HCEC 1CT (cell line): ENCODE data around the gene BUB3.
A peak's percentile ranks its signal among the peaks of the same experiment; 100 is the strongest.
"Not testable (repeated sequence)": the region's sequence is repeated elsewhere in the genome, so short reads cannot be mapped to it uniquely, and the experiment has no call there.

Experiments used
- DNase-seq: peaks from one replicate; pipeline ENCODE4 v3.0.0-alpha.2; 2017

BUB3 gene

DNA sequence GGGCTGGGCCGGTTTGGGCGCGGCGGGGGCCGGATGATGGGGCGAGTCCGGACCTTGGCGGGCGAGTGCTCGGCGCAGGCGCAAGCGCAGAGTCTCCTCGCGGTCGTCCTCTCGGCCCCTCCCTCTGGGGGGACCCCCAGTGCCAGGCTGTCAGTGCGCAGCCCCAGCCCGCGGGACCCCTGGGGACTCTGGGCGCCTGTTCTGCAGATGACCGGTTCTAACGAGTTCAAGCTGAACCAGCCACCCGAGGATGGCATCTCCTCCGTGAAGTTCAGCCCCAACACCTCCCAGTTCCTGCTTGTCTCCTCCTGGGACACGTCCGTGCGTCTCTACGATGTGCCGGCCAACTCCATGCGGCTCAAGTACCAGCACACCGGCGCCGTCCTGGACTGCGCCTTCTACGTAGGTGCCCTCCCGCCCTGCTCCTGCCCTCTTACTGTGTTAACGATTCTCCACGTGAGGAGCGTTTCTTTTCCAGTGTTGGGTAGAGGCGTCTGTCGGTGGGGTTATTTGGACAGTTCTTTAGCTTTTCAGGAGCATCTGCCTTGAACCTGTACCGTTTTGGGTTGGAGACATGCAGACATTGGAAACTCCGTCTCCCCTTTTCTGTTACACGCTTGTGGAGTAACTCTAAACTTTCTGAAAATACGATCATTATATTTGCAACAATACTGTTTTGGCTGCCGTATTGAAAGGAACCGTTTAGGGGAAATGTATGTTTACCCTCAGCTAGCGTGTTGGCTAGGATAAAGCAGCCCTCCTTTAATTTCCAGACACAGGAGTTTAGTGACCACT, 706 bp downstream of the BUB3 start:
- peak; percentile 52 for DNase-seq

DNA sequence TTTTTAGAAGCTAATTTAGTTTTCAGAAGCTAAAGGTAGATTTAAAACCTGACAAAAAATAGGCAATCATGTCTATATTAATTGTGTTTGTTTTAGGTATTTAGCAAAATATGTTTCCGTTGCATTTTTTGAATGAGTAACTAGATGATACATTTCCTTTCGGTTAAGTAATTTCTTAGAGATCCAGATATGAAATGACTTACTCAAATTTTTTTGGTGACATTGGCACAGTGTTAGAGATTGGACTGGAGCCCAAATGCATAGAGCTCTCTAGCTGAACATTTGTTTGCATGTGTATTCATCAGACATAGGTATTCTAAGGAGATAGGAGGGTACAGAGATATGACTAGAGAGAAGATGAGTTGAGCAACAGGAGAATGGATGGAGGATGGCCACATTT, 1.9 kb downstream of the BUB3 start:
- peak; percentile 67 for DNase-seq

DNA sequence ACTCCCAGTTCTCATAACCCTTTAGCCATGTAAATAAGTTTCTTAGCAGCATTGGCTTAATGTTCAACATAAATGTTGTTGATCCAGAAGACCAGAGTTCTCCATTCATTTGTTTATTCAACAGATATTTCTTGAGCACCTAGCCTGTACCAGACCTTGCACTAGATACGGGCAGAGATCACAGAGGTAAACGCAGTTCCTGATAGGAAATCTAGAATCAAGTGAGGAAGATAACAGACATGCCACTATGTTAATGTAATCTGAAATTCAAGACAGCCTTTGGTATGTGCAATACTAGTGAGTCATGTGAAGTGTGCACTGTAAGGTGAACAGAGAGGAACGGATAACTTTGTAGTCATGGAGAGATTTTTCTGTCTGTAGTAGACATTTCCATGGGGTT, 3.0 kb downstream of the BUB3 start:
- peak; percentile 73 for DNase-seq

DNA sequence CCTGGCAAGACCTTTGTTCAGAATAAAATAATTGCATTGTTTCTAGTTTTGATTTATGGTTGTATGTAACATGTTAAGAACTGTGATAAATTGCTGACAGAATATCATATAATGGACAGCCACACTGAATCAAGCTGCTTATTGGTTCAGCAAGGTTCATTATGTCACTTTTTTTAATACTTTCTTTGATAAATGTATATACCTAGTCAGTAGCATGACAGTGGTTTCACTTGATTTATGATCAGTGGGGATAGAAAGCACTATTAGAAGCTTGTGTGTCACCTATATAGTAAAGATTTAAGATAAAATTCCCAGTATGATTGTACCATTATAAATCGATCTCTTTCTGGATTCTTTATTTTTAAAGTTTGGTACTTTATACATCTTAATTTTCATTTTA, 4.5 kb downstream of the BUB3 start:
- DNase-seq, result no peak

DNA sequence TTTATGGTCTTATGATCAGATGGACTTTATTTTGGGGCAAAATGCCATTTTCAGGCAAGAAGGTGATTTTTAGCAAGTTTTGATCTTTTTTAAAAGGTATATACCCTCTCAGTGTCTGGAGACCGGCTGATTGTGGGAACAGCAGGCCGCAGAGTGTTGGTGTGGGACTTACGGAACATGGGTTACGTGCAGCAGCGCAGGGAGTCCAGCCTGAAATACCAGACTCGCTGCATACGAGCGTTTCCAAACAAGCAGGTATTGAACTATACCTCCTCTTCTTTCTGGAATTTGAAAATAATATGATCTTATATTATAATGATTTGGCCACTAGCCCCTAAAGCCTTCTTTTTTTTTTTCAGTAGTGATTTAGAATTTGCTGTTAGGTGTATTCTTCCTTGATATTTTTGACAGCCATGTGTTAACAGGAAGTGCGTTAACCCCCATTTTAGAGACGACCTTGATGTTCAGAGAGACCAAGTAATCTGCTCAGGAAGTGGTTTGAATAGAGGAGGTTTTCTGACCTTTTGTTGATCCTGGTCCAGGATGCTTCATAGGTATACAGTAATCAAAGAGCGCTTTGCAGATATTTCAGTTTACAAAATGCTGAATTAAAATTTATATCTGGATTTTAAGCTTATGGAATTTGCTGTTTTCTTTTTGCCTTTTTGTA, 6.2 kb downstream of the BUB3 start:
- DNase-seq, result no peak

DNA sequence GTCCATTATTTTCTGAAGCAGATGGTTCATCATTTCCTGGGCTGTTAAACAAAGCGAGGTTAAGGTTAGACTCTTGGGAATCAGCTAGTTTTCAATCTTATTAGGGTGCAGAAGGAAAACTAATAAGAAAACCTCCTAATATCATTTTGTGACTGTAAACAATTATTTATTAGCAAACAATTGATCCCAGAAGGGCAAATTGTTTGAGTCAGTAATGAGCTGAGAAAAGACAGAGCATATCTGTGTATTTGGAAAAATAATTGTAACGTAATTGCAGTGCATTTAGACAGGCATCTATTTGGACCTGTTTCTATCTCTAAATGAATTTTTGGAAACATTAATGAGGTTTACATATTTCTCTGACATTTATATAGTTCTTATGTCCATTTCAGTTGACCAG, 10.1 kb downstream of the BUB3 start:
- DNase-seq, result no peak

DNA sequence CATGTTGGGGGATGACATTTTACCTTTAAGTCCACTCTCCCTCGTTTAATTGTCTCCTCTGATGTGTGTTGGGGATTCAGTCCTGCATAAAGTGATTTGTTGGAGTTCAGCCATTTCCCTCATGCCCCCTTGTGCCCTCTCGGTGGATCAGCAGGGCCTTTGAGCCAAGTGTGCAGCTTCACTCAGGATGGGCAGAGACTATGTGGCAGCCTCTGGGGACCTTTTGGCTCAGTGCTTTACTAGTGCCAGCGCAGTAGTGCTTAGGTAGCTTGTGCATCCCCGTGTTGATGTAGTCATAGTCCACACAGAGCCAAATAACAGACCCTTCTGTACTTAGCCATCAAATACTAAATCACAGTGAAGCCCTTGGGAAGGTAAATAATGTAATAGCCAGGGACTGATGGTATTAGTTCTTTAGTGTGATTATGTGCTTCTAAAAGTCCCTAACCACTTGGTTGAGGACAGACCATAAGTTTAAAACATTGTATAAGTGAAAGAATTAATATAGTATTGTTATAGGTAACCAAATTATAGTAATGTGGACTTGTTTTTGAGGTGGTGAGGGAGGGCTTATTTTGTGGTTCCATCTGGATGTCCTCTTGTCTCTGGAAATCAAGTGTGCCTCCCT, 11.4 kb downstream of the BUB3 start:
- no peak for DNase-seq

DNA sequence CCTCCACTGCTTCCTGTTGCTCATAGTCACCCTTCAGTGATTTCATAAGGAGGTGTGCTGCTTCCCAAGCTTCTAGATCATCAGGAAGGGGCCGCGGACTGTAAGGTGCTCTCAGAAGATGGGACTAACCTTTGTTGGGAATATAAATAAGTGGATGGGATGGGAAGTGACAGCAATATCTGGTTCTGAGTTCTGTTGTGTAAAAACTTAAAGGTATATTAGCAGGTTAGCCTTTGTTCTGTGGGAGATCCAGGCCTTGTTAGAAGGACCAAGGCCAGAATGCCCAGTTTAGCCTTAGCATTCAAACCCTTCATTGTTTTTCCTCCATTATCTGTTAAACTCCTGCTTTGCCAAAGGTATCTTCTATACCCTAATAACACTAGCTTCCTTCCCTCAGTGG, 12.4 kb downstream of the BUB3 start:
- no peak for DNase-seq

DNA sequence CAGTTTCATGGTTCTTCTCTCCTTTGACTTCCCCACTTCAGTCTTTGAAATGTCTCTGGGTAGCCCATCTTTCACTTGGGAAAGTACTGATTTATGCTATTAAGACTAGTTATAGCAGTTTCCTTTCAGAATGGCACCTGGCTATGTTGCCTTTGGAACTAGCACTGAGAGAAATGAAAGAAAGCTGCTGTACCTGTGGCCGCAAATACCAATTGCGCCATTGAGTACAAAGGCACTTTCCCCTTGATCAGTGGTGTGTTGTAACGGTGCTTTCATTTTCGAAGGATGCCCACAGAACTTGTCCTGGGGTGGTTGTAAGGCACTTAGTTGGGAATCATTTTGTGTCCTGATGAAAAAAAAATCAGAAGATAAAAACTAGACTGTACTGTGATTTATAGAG, 16.8 kb downstream of the BUB3 start:
- DNase-seq, result no peak

DNA sequence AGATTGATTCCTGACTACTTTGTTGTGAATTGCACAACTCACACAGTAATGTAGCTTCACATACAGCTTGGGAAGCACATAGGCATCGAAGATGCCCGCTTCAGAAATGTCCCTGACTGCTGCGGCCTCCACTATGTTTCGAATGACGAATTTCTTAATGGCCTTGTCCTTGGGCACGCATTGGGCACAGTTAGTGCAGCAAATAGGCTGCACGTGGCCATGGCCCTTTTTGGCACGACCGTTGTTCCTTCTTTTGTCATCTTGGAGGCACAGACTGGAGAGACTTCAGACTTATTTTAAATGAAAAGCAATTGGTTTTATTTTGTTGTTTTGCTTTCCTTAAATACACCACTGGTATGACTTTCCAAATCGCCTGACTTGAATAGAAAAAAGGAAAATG, 17.4 kb downstream of the BUB3 start:
- DNase-seq, result not testable (repeated sequence)

DNA sequence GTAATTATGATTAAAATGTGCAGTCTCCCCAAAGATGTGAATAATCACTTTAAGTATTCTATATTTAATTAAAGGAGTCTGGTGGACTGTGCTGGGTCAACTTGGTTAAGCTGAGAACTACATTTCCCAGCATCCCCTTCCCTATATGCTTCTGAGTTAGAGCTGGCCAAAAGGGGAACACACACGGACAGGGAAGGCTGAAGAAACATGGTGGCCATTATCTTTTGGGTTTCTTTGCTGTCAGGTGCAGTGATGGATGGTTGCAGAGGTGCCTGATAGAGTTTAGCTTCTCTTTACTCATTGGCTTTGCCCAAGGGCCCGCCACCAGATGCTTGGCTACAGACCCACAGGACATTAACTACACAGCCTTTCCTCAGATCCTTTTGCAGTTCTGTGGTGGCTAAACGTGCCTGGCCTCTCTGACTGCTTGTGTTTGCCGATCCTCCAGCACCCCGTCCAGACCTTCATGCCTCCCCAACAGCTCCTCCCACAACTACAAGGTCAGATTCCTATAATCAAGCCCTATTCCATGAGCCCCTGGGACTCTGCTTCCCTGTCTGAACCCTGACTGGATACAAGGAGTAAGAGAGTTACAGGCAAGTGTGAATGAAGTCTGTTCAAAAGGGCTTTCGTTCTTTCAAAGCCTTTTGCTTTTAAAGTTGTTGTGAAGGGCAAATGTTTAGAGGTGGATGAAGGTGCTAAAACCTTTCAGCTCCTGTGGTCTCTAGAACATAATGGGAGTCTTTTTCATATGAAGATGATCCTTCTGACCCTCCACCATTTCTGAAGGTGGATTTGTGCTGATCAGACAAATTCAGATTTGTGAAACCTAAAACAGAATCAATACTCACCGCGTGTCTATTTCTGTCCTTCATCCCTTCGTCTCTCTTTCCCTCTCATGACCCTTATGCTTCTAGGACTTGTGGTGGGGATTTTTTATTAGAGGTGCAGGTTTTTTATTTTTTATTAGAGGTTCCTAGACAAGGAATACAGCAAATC, 21.5 kb downstream of the BUB3 start:
- no peak for DNase-seq

DNA sequence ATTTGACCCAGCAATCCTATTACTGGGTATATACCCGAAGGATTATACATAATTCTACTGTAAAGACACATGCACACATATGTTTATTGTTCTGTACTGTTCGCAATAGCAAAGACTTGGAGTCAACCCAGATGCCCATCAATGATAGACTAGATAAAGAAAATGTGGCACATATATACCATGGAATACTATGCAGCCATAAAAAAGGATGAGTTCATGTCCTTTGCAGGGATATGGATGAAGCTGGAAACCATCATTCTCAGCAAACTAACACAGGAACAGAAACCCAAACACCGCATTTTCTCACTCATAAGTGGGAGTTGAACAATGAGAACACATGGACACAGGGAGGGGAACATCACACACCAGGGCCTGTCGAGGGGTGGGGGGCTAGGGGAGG, 24.2 kb downstream of the BUB3 start:
- not testable (repeated sequence) for DNase-seq

DNA sequence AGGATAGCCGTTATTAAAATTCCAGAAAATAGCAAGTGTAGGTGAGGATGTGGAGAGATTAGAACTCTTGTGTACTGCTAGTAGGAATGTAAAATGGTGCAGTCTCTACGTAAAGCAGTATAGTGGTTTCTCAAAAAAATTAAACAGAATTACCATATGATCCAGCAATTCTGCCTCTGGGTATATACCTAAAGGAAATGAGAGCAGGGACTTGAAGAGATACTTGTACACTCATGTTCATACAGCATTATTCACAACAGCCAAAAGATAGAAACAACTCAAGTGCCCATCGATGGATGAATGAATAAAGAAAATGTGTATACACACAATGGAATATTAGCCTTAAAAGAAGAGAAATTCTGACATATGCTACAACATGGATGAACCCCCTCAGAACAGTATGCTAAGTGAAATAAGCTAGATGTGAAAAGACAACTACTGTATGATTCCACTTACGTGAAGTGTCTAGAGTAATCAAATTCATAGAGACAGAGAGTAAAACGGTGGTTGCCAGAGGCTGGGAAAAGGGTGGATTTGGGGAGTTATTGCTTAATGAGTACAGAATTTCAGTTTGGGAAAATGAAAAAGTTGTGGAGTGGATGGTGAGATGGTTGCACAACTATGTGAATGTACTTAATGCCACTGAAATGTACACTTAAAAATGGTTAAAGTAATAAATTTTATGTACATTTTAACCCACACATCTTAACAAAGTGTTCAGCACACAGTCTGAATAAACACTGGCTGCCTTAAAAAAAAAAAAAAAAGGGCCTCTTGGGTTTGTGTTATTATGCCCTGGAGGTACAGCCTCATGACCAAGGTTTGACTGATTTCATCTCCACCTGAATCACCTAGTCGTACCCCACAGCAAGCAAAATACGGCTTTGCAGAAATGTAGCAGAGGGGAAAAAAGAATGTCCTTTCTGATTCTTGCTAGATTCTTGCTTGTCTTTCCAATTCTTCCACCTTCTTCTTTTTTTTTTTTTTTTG, 26.2 kb downstream of the BUB3 start:
- no peak for DNase-seq

DNA sequence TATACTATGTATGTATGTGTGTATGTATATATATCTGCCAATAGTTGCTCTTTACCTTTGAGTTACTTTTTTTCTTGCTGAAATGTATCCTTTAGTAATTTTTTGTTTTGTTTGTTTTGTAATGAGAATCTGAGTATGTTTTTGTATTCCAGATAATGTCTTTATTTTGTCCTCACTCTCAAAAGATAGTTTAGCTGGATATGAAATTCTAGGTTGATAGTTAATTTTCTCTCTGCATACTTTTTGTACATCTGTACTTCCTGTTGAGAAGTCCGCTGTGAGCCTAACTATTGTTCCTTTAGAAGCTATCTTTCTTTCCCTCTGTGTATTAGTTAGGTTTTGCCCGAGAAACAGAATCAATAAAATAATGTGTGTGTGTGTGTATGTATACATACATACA, 29.5 kb downstream of the BUB3 start:
- no peak for DNase-seq

DNA sequence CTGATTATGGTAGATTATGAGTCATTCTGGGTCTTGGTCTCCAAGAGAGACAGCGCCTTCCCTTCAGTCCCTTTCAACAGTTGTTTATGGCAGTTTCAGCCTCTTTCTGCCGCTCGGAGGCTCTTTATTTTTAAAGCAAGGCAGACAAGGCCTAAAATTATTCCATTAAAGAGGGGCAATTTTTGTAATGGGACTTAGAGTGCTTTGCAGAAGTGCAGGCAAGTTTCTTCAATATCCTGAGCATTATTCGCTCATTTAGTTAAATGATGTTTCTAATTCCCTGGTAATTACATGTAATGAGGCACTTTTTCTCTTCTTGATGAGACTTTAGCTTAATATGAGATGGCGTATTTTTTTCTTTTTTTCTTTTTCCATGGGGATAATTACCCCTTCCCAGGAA, 33.6 kb downstream of the BUB3 start:
- no peak for DNase-seq

DNA sequence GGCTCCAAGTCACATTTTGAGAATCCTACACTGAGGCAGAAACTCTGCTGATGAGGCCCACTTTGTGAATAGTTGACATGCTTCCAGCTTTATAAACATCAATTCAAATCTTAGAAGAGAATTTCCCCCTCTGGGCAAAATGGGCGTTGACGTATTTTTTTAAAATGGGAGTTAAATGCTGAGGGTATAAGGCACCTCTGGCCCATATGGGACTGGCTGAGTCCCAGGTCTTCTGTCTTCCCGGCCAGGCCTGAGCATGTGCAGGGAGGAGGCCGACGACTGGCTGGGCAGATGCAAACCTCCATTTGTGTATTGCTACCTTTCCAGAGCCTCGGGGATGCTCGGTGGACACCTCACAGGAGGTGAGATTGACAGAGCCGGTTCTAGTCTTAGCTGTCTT, 37.7 kb downstream of the BUB3 start:
- DNase-seq, result no peak

DNA sequence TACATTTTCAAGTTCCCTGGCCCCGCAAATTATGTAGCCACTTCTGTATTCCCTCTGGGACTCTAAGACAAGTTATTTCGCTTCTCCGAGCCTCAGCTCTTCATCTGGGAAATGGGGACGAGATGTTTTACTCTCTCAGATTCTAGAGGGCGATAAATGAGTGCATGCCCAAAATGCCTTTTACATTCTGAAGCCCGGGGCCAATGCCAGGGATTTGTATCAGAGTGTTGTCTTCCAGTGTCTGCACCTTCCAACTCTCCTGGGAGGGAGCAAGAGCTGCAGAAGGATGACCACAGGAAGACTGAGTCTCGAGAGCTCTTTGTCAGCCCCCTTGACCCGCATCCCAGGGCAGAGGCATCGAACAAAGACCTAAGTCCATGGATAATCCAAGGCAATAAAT, 39.9 kb downstream of the BUB3 start:
- no peak for DNase-seq

DNA sequence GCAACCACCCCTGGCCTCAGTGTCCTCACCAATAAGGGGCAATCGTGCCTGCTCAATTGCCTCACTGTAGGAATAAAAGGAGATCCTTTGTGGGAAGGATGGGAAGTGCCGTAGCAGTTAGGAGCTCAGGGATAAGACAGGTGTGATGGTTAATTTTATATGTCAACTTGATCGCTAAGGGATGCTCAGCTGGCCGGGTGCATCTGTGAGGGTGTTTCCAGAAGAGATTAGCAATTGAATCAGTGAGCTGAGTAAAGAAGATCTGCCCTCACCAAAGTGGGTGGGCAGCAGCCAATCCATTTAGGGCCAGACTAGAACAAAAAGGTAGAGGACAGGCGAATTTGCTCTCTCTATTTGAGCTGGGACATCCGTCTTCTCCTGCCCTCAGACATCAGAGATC, 46.3 kb downstream of the BUB3 start:
- no peak for DNase-seq

DNA sequence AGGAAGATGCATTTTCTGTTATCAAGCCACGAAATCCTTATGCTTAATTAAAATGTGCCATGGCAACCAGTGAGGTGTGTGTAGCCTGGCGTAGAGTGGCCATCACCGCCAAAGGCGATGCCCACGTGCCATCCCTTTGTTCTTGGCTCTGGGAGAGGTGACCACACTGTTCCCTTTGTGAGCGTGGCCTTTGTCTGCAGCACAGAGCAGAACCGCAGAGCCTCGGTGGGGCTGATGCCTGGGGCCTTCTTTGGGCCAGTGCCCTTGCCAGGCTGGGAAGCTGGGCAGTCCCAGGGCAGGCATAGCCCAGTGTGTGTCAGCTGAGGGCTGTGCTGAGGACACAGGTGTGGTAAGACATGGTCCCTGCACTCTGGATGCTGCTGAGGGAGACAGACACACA, 48.3 kb downstream of the BUB3 start:
- no peak for DNase-seq

DNA sequence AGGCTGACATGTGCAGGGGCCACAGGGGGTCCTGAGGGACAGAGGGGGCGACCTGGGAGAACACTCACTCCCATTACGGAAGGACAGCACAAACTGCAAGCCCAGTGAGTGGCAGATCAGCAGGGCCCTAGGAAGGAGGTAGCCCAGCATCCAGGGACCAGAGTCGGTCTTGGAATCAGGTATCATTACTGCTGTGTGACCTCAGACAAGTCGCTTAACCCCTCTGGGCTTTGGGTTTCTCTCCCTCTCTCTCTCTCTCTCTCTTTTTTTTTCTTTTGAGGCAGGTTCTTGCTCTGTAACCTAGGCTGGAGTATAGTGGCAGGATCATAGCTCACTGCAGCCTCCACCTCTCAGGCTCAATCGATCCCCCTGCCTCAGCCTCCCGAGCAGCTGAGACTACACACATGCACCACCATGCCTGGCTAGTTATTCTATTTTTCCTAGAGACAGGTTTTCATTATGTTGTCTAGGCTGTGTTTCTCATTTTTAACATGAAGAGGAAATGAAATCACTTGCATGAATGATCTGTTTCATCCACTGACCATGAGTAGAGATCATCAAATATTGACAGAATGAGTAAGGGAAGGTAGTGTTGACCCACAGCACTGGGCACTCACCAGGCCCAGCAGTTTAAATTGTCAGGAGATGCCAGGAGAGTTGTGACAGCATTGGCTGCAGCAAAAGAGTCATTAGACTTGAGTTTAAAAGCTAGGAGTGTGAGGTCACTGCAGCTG, 49.4 kb downstream of the BUB3 start:
- DNase-seq, result no peak

DNA sequence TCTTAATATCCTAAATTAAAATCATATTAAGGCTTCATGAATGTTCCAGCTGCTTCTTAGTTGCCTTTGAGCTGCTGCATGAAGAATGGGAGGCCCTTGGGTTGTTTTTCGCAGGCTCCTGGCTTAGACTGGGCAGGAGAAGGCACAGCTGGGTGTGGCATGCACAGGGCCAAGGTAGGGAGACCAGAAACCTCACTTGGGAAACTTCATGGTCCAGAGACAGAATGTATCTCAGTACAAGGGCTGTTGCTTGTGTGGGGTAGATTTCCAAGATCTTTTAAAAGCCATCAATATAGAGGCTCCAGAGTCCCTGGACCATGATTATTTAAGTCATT, 49.9 kb downstream of the BUB3 start:
- DNase-seq, result no peak
